HT1080 (cell line): Measurements from ENCODE around the gene KPNA2. TPM values are rescaled to one million over a fixed set of nuclear protein-coding genes. Genes with fewer than 3 reads are reported as not detected.

Source experiments
- DNase-seq: peaks from one replicate; pipeline ENCODE4 v3.0.0-alpha.2; 2015; ENCODE audit warnings: low read depth
- total RNA-seq: library from RNA; depleted of rRNA; stranded (reverse); fragments of >200 nt; shearing (Covaris generic); gene quantifications from 2 replicates; pipeline ENCODE4 v1.2.3, GENCODE V29; 2014; rRNA removed

The KPNA2 gene
- total RNA-seq, 1 experiment from 2014 or later, result 347 TPM

DNA sequence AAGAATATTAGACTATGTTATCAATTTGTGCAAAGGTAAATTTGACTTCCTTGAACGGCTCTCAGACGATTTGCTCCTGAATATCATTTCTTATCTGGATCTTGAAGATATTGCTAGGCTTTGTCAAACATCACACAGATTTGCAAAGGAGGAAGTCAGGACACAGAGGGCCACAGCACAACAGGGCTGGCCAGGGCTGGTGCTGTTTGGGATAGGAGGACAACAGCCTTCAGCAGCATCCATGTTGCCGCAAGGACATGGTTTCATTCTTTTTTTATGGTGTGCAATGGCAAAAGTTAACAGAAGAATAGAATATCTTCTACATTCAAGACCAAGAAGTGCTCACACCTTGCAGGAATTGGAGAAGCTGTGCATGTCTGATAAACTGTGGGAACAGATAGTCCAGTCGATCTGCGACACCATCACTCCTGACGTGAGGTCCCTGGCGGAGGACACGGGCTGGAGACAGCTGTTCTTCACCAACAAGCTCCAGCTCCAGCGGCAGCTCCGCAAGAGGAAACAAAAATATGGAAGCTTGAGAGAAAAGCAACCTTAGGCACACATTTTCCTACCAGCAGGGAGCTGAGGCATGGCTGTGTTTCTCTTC lies 59.8 kb downstream of the KPNA2 start:
- no peak for DNase-seq

DNA sequence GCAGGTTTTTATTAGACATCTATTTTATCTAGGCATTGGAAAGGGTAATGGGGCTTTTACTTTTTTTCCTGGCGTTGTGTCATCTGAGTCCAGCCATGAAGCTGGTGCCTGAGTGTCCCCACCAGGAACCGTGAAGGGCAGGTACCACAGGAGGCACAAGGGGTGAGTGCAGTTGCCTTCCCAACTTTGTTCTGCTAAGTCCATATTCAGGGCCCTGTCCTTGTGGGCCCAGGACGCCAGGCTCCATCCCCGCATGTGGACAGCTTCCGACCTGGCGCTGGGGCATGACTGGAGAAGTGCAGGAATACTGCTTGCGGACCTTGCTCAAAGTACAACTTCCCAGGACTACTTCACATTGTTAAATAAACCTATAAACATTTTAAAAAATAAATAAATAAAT lies 60.6 kb downstream of the KPNA2 start:
- DNase-seq, result no peak

Other genes starting within 250 kb of the KPNA2 start
- 19.5 and 30.2 TPM in 2 replicates for gene BPTF, start 210.2 kb upstream of the KPNA2 start, total RNA-seq
- gene C17orf58, start 39.3 kb upstream of the KPNA2 start, total RNA-seq, result 30.0 and 34.9 TPM in 2 replicates
- 51.0 and 62.4 TPM in 2 replicates for gene AMZ2, start 212.3 kb downstream of the KPNA2 start, total RNA-seq